ENCODE data around the gene MLLT10.

Gene MLLT10

GRCh38 chr10:21638681-21639080 is 104.6 kb downstream of the MLLT10 start:
- DNase-seq (ENCODE audit: low read depth): no peak

GRCh38 chr10:21648040-21648439 is 114.0 kb downstream of the MLLT10 start:
- no peak for DNase-seq (ENCODE audit: low read depth)

GRCh38 chr10:21649454-21649872 is 115.4 kb downstream of the MLLT10 start:
- DNase-seq (ENCODE audit: low read depth): no peak

GRCh38 chr10:21650353-21650752 is 116.3 kb downstream of the MLLT10 start:
- no peak for DNase-seq (ENCODE audit: low read depth)

GRCh38 chr10:21655236-21655635 is 121.2 kb downstream of the MLLT10 start:
- no peak for DNase-seq (ENCODE audit: low read depth)

- DNase-seq (ENCODE audit: low read depth): no peak
These were observed 121.7 kb downstream of the MLLT10 start for GRCh38 chr10:21655687-21656086.

- no peak for DNase-seq (ENCODE audit: low read depth)
These were observed 127.1 kb downstream of the MLLT10 start for GRCh38 chr10:21661087-21661486.

GRCh38 chr10:21661935-21662334 is 127.9 kb downstream of the MLLT10 start:
- no peak for DNase-seq (ENCODE audit: low read depth)

- no peak for DNase-seq (ENCODE audit: low read depth)
These were observed 128.6 kb downstream of the MLLT10 start for GRCh38 chr10:21662635-21663034.

GRCh38 chr10:21668831-21669230 is 134.8 kb downstream of the MLLT10 start:
- DNase-seq (ENCODE audit: low read depth): no peak

GRCh38 chr10:21670391-21670790 is 136.4 kb downstream of the MLLT10 start:
- DNase-seq (ENCODE audit: low read depth): no peak

GRCh38 chr10:21673668-21674067 is 139.6 kb downstream of the MLLT10 start:
- DNase-seq (ENCODE audit: low read depth): no peak

- no peak for DNase-seq (ENCODE audit: low read depth)
These were observed 141.2 kb downstream of the MLLT10 start for GRCh38 chr10:21675157-21675796.

GRCh38 chr10:21677551-21677950 is 143.5 kb downstream of the MLLT10 start:
- no peak for DNase-seq (ENCODE audit: low read depth)

- DNase-seq (ENCODE audit: low read depth): no peak
These were observed 147.1 kb downstream of the MLLT10 start for GRCh38 chr10:21681156-21681555.

- DNase-seq (ENCODE audit: low read depth): no peak
These were observed 153.4 kb downstream of the MLLT10 start for GRCh38 chr10:21687266-21688008.

- DNase-seq (ENCODE audit: low read depth): no peak
These were observed 153.9 kb downstream of the MLLT10 start for GRCh38 chr10:21688009-21688332.

- DNase-seq (ENCODE audit: low read depth): no peak
These were observed 154.8 kb downstream of the MLLT10 start for GRCh38 chr10:21688870-21689269.

- no peak for DNase-seq (ENCODE audit: low read depth)
These were observed 155.8 kb downstream of the MLLT10 start for GRCh38 chr10:21689881-21690280.

GRCh38 chr10:21692916-21693315 is 158.9 kb downstream of the MLLT10 start:
- DNase-seq (ENCODE audit: low read depth): no peak

- DNase-seq (ENCODE audit: low read depth): no peak
These were observed 159.4 kb downstream of the MLLT10 start for GRCh38 chr10:21693418-21693817.

- no peak for DNase-seq (ENCODE audit: low read depth)
These were observed 160.6 kb downstream of the MLLT10 start for GRCh38 chr10:21694631-21695030.

- DNase-seq (ENCODE audit: low read depth): no peak
These were observed 162.3 kb downstream of the MLLT10 start for GRCh38 chr10:21696302-21696701.

- no peak for DNase-seq (ENCODE audit: low read depth)
These were observed 165.5 kb downstream of the MLLT10 start for GRCh38 chr10:21699575-21699974.
